Mesodermal cell (in vitro differentiated cells): ENCODE results near the gene MLANA.

Source experiments
- H3K27ac ChIP-seq: 2 replicates; pipeline ENCODE4 v1.7.0; 2013; ENCODE audit warnings: mild to moderate bottlenecking, low read depth, low read length, moderate library complexity; ENCODE audit not compliant: severe bottlenecking
- H3K36me3 ChIP-seq: 2 replicates; pipeline ENCODE4 v1.7.1; 2013; ENCODE audit warnings: mild to moderate bottlenecking, low read length, moderate library complexity; ENCODE audit not compliant: control insufficient read depth, insufficient read depth
- H3K4me1 ChIP-seq: one replicate; pipeline ENCODE4 v1.7.1; 2013; ENCODE audit warnings: mild to moderate bottlenecking, low read length; ENCODE audit not compliant: insufficient read depth, control insufficient read depth, poor library complexity, severe bottlenecking
- H3K4me3 ChIP-seq: 2 replicates; pipeline ENCODE4 v1.7.0; 2013; ENCODE audit warnings: low read length, control low read depth, mild to moderate bottlenecking; ENCODE audit not compliant: insufficient read depth, poor library complexity, severe bottlenecking; ENCODE audit errors: extremely low read depth
- H3K9me3 ChIP-seq: 2 replicates; pipeline ENCODE4 v1.7.1; 2013; ENCODE audit warnings: mild to moderate bottlenecking, low read length, moderate library complexity; ENCODE audit not compliant: control insufficient read depth
- WGBS, 2 experiments: methylation state at CpG; one replicate each; pipeline ENCODE4 v1.1.5; 2013; ENCODE audit warnings: missing lambda C conversion rate in 2 of 2; ENCODE audit not compliant: insufficient coverage in 2 of 2; 5-methylcytosine and 5-hydroxymethylcytosine counted together

Gene MLANA

GRCh38 chr9:5886114-5886939 is 4.4 kb upstream of the MLANA start:
- H3K36me3 ChIP-seq, result no peaks in the 10 kb centered on the region
- peaks cover 3% of the 10 kb centered on the region for H3K4me1 ChIP-seq
- 40 to 62% methylated on average over 5 to 8 of the region's 8 CpGs for WGBS, 2 experiments
- H3K9me3 ChIP-seq, result no peaks in the 10 kb centered on the region
- no peak overlapping the region for H3K4me3 ChIP-seq
- no peak overlapping the region for H3K27ac ChIP-seq

- H3K27ac ChIP-seq, result no peak overlapping the region
- H3K9me3 ChIP-seq, result no peaks in the 10 kb centered on the region
- no peak overlapping the region for H3K4me3 ChIP-seq
- H3K36me3 ChIP-seq, result no peaks in the 10 kb centered on the region
- H3K4me1 ChIP-seq, result no peaks in the 10 kb centered on the region
- 89 to 93% methylated on average over 3 to 4 of the region's 7 CpGs for WGBS, 2 experiments
Measured at GRCh38 chr9:5892456-5893133, 1.9 kb downstream of the MLANA start.

GRCh38 chr9:5893134-5893505 is 2.4 kb downstream of the MLANA start:
- no peaks in the 10 kb centered on the region for H3K4me1 ChIP-seq
- H3K9me3 ChIP-seq, result no peaks in the 10 kb centered on the region
- H3K4me3 ChIP-seq, result no peak overlapping the region
- H3K36me3 ChIP-seq, result no peaks in the 10 kb centered on the region
- no peak overlapping the region for H3K27ac ChIP-seq
- WGBS, 2 experiments, result 83 to 100% methylated on average over 2 to 4 of the region's 4 CpGs

GRCh38 chr9:5893591-5894236 is 3.0 kb downstream of the MLANA start:
- Histone ChIP-seq H3K9me3 (no peaks in the 10 kb centered on the region), H3K4me3 (no peak overlapping the region), H3K36me3 (no peaks in the 10 kb centered on the region), H3K27ac (no peak overlapping the region), H3K4me1 (no peaks in the 10 kb centered on the region)
- WGBS, 2 experiments, result 89 to 96% methylated on average over 4 to 8 of the region's 13 CpGs

- Histone ChIP-seq H3K4me3 (no peak overlapping the region), H3K36me3 (no peaks in the 10 kb centered on the region), H3K27ac (no peak overlapping the region), H3K4me1 (no peaks in the 10 kb centered on the region), H3K9me3 (no peaks in the 10 kb centered on the region)
- 91 to 93% methylated on average over 6 of the region's 6 CpGs for WGBS, 2 experiments
Measured at GRCh38 chr9:5894237-5894959, 3.7 kb downstream of the MLANA start.

- no peak overlapping the region for H3K27ac ChIP-seq
- H3K4me3 ChIP-seq, result no peak overlapping the region
- no peaks in the 10 kb centered on the region for H3K36me3 ChIP-seq
- 91 to 99% methylated on average over 6 of the region's 6 CpGs for WGBS, 2 experiments
- no peaks in the 10 kb centered on the region for H3K4me1 ChIP-seq
- H3K9me3 ChIP-seq, result no peaks in the 10 kb centered on the region
Measured at GRCh38 chr9:5895782-5896181, 5.1 kb downstream of the MLANA start.

DNA sequence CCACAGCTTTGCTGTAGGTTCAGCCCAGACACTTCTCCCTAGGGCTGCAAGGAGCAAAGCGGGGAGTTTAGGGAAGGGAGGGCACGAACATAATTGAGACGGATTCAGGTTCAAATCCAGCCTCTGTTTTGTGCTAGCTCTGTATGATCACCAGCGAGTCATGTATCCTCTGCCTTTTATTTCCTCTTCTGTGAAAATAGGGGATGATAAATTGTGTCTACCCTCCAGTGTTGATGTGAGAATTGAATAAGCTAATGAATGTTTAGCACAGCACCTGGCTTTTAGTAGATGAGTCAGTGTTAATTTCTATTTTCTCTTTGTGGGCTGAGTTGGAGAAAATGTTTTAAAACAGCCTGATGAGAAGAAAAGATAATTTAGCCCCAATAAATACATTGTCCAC is 6.2 kb downstream of the MLANA start:
- no peaks in the 10 kb centered on the region for H3K36me3 ChIP-seq
- H3K4me3 ChIP-seq, result no peak overlapping the region
- no peak overlapping the region for H3K27ac ChIP-seq
- 95 to 100% methylated on average over 3 to 4 of the region's 4 CpGs for WGBS, 2 experiments
- no peaks in the 10 kb centered on the region for H3K4me1 ChIP-seq
- no peaks in the 10 kb centered on the region for H3K9me3 ChIP-seq

GRCh38 chr9:5897851-5898250 is 7.2 kb downstream of the MLANA start:
- WGBS, 2 experiments, result 96 to 98% methylated on average over 4 to 5 of the region's 5 CpGs
- H3K36me3 ChIP-seq, result no peaks in the 10 kb centered on the region
- H3K9me3 ChIP-seq, result no peaks in the 10 kb centered on the region
- H3K4me1 ChIP-seq, result no peaks in the 10 kb centered on the region
- no peak overlapping the region for H3K4me3 ChIP-seq
- no peak overlapping the region for H3K27ac ChIP-seq

- Histone ChIP-seq H3K4me1 (no peaks in the 10 kb centered on the region), H3K4me3 (no peak overlapping the region), H3K9me3 (no peaks in the 10 kb centered on the region), H3K36me3 (no peaks in the 10 kb centered on the region), H3K27ac (no peak overlapping the region)
- 77 to 100% methylated on average over 1 to 2 of the region's 2 CpGs for WGBS, 2 experiments
Measured at GRCh38 chr9:5899292-5899691, 8.6 kb downstream of the MLANA start.

DNA sequence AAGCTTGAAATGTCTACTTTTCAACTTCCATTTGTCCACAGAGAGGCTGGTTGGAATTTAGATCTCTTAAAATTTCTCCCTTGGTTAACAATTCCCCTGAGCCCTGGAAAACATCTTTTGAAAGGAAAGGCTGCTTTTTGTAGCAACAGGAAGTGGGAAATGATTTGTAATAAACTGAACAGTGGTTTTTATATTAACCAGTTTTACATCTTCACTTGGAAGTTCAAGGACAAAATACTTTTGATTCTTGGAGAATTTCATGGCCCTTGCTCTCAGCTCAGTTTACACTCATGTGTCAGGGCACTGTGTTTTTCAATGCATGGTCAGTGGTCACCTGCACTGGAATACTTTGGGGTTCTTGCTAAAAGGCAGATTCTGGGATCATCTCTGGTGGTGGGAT is 9.9 kb downstream of the MLANA start:
- no peaks in the 10 kb centered on the region for H3K9me3 ChIP-seq
- no peak overlapping the region for H3K4me3 ChIP-seq
- no peaks in the 10 kb centered on the region for H3K36me3 ChIP-seq
- no peaks in the 10 kb centered on the region for H3K4me1 ChIP-seq
- no peak overlapping the region for H3K27ac ChIP-seq
